Loucy (cell line): ENCODE measurements around the gene AIRE.

Experiments used
- H2AFZ ChIP-seq: fragments of 200-600 bp; sonication (generic); 2 replicates; pipeline ENCODE4 v1.6.0; 2016; ENCODE audit warnings: antibody characterized with exemption, mild to moderate bottlenecking, low read length, moderate library complexity
- H3F3A ChIP-seq: fragments of 200-600 bp; 2 replicates; pipeline ENCODE4 v1.6.0; 2016; ENCODE audit warnings: antibody characterized with exemption, low read depth, mild to moderate bottlenecking
- H3K27me3 ChIP-seq: fragments of 200-600 bp; sonication (generic); 2 replicates; pipeline ENCODE4 v1.6.1; 2014; ENCODE audit warnings: low read length, mild to moderate bottlenecking; ENCODE audit not compliant: insufficient read depth, poor library complexity, severe bottlenecking
- H3K36me3 ChIP-seq: fragments of 200-600 bp; sonication (generic); 2 replicates; pipeline ENCODE4 v1.6.1; 2016; ENCODE audit warnings: low read length; ENCODE audit not compliant: insufficient read depth
- H3K4me1 ChIP-seq: fragments of 200-600 bp; sonication (generic); 2 replicates; pipeline ENCODE4 v1.5.1; 2014; ENCODE audit warnings: low read length, mild to moderate bottlenecking; ENCODE audit not compliant: insufficient read depth, poor library complexity, severe bottlenecking
- H3K4me2 ChIP-seq: fragments of 200-600 bp; sonication (generic); 2 replicates; pipeline ENCODE4 v1.6.0; 2014; ENCODE audit warnings: antibody characterized with exemption, low read length, low read depth, mild to moderate bottlenecking; ENCODE audit not compliant: poor library complexity, severe bottlenecking
- H3K4me3 ChIP-seq: fragments of 200-600 bp; sonication (generic); 2 replicates; pipeline ENCODE4 v1.5.1; 2014; ENCODE audit warnings: low read length, mild to moderate bottlenecking, mixed read lengths; ENCODE audit not compliant: poor library complexity, severe bottlenecking
- H3K79me2 ChIP-seq: fragments of 200-600 bp; sonication (generic); 2 replicates; pipeline ENCODE4 v1.6.1; 2014; ENCODE audit warnings: low read length; ENCODE audit not compliant: insufficient read depth
- H3K9ac ChIP-seq: fragments of 200-600 bp; sonication (generic); 2 replicates; pipeline ENCODE4 v1.6.0; 2014; ENCODE audit warnings: mild to moderate bottlenecking, low read depth, low read length, moderate library complexity; ENCODE audit not compliant: poor library complexity, severe bottlenecking
- H3K9me2 ChIP-seq: fragments of 200-600 bp; sonication (generic); replicated peaks from 2 replicates; pipeline ENCODE4 v1.6.1; 2016; ENCODE audit warnings: low read depth, low read length, mixed read lengths
- H3K9me3 ChIP-seq: fragments of 200-600 bp; sonication (generic); 2 replicates; pipeline ENCODE4 v1.6.1; 2014; ENCODE audit warnings: mild to moderate bottlenecking, antibody characterized with exemption, low read length, low read depth; ENCODE audit not compliant: insufficient read depth
- H4K20me1 ChIP-seq: fragments of 200-600 bp; sonication (generic); 2 replicates; pipeline ENCODE4 v1.6.0; 2014; ENCODE audit warnings: antibody characterized with exemption, low read length, mild to moderate bottlenecking; ENCODE audit not compliant: insufficient read depth, poor library complexity, severe bottlenecking
- CTCF ChIP-seq: fragments of 200-600 bp; sonication (generic); conservative IDR thresholded peaks from 2 replicates; pipeline ENCODE4 v1.5.1; 2014; ENCODE audit warnings: mild to moderate bottlenecking, antibody characterized with exemption, low read length
- EZH2phosphoT487 ChIP-seq: fragments of 200-600 bp; IDR thresholded peaks from 2 replicates; pipeline ENCODE4 v1.6.1; 2018; ENCODE audit warnings: antibody characterized with exemption, mild to moderate bottlenecking, moderate library complexity, borderline replicate concordance

Gene AIRE

DNA sequence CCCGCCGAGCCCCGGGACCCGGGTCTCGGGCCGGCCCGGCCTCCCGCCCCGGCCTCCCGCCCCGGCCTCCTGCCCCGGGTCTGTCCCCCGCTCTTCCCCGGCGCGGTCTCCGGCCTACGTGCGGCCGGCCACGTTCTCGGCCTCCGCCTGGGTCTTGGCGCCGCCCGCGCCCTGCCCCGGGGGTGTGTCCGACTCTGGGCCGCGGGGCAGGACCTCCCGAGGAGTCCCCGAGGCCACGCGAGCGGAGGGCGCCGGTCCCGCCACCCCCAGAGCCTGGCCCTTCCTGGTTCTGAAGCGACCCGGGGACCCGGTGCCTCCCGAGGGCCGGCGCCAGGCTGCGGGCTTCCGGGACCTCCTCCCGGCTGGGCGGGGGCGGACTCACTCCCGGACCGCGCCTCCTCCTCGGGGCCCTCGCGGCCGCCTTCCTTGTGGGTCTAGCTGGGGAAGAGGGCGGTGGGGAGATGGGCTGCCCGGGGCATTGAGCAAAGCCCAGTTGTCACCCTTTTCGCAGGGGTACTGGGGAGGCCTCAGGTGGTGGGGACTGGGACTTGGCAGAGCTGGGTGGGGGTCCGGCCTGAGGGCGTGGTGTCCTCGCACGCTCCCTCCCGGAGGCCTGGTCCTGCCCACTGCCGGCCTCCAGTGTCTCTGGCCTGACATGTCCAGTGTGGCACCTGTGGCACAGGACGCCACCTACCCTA is 14.7 kb downstream of the AIRE start:
- peaks cover 46% of the 10 kb centered on the region for H3K4me1 ChIP-seq
- H3K9ac ChIP-seq, result peak overlapping the region; percentile 78
- H3K4me3 ChIP-seq, result peak overlapping the region; percentile 91
- no peaks in the 10 kb centered on the region for H3K27me3 ChIP-seq
- H3K79me2 ChIP-seq, result peaks cover 52% of the 10 kb centered on the region
- H4K20me1 ChIP-seq, result peaks cover 36% of the 10 kb centered on the region
- H3F3A ChIP-seq, result no peaks in the 10 kb centered on the region
- TF ChIP-seq EZH2phosphoT487, result no peak
- TF ChIP-seq CTCF, result no peak
- H3K4me2 ChIP-seq, result peak overlapping the region; percentile 94
- H3K36me3 ChIP-seq, result no peaks in the 10 kb centered on the region
- no peaks in the 10 kb centered on the region for H3K9me3 ChIP-seq
- no peaks in the 10 kb centered on the region for H3K9me2 ChIP-seq
- H2AFZ ChIP-seq, result peak overlapping the region; percentile 78

DNA sequence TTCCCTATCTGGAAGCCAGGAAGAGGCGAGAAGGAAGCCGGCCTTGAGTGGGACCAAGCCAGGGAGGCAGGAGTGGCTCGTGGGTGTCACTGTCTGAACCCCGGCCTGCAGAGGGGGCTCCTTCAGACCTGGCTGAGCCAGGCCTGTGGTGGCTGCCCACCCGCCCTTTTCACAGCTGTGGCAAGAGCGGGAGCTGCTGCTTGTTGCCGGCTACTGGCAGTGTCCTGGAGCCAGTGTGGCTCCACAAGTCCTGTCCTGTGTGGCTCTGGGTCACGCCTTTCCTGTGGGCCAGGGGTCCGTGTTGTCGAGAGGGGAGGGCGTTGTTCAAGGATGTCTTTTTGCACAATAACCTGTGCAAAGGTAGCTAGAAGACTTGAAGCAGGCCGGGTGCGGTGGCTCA is 15.5 kb downstream of the AIRE start:
- Histone ChIP-seq H2AFZ (no peak overlapping the region), H3K79me2 (peaks cover 60% of the 10 kb centered on the region), H4K20me1 (peaks cover 43% of the 10 kb centered on the region)

GRCh38 chr21:44301961-44302406 is 16.3 kb downstream of the AIRE start:
- Histone ChIP-seq H3K27me3 (no peaks in the 10 kb centered on the region), H3K9me2 (no peaks in the 10 kb centered on the region), H3K4me3 (peak overlapping the region; percentile 91), H3F3A (no peaks in the 10 kb centered on the region), H4K20me1 (peaks cover 47% of the 10 kb centered on the region), H3K79me2 (peaks cover 66% of the 10 kb centered on the region), H3K36me3 (no peaks in the 10 kb centered on the region; the same call in 1 of the 2 replicates), H3K4me1 (peaks cover 48% of the 10 kb centered on the region), H2AFZ (no peak overlapping the region), H3K4me2 (peak overlapping the region; percentile 94), H3K9ac (peak overlapping the region; percentile 78), H3K9me3 (no peaks in the 10 kb centered on the region)
- TF ChIP-seq CTCF (no peak; the same call in 1 of the 2 replicates), EZH2phosphoT487 (no peak)

More for the DNA sequence above, 15.5 kb downstream of the AIRE start:
- no peaks in the 10 kb centered on the region for H3K9me2 ChIP-seq
- no peaks in the 10 kb centered on the region for H3K36me3 ChIP-seq
- TF ChIP-seq CTCF (no peak), EZH2phosphoT487 (no peak)
- H3K4me2 ChIP-seq, result peak overlapping the region; percentile 94
- H3K9me3 ChIP-seq, result no peaks in the 10 kb centered on the region
- peaks cover 48% of the 10 kb centered on the region for H3K4me1 ChIP-seq
- H3K9ac ChIP-seq, result peak overlapping the region; percentile 78
- H3K27me3 ChIP-seq, result no peaks in the 10 kb centered on the region
- H3K4me3 ChIP-seq, result peak overlapping the region; percentile 91
- no peaks in the 10 kb centered on the region for H3F3A ChIP-seq
